ENCODE results near the gene GALNT10. TPM values are rescaled to one million over a fixed set of nuclear protein-coding genes. Genes with fewer than 3 reads are reported as not detected.

The GALNT10 gene
- total and polyA plus RNA-seq, 2 donors from 2014 or later, result 13.0 to 44.3 TPM

DNA sequence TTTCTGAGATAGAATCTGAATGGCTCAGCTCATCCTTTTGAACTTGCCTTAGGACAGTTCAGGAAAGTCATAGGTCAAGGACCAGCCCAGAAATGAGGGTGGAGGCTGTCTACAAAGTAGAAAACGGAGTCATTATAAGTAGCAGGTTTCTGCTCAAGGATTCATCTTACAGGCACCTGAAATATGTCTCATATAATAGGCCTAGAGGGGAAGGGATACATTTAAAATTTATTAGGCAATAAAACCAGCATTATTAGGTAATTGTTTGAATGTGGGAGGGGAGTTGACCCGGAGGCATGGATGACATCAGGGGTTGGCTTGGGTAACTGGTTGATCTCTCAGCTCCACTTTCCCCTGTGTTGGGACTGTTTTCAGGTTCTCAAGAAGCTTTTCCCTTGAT is 11.9 kb upstream of the GALNT10 start:
- FAIRE-seq (no peak), DNase-seq (no peak)
- Histone ChIP-seq H3K9ac (ENCODE audit: low read length in 3 of 3) (no peak overlapping the region), H3K36me3 (ENCODE audit: control insufficient read depth in 2 of 3, insufficient read depth in 3 of 3, low read length in 3 of 3) (no peaks in the 10 kb centered on the region), H3K27me3 (ENCODE audit: control insufficient read depth, insufficient read depth, low read length) (no peaks in the 10 kb centered on the region), H3K9me3 (ENCODE audit: control insufficient read depth in 2 of 3, insufficient read depth in 1 of 3, low read length in 3 of 3) (no peaks in the 10 kb centered on the region), H3K4me3 (ENCODE audit: low read length in 3 of 3) (no peak overlapping the region), H3K27ac (ENCODE audit: low read depth in 2 of 2, low read length in 2 of 2) (no peak overlapping the region), H3K4me1 (ENCODE audit: control insufficient read depth in 2 of 3, insufficient read depth in 2 of 3, low read depth in 1 of 3, low read length in 3 of 3) (no peaks in the 10 kb centered on the region)
- TF ChIP-seq, protein P1, sequence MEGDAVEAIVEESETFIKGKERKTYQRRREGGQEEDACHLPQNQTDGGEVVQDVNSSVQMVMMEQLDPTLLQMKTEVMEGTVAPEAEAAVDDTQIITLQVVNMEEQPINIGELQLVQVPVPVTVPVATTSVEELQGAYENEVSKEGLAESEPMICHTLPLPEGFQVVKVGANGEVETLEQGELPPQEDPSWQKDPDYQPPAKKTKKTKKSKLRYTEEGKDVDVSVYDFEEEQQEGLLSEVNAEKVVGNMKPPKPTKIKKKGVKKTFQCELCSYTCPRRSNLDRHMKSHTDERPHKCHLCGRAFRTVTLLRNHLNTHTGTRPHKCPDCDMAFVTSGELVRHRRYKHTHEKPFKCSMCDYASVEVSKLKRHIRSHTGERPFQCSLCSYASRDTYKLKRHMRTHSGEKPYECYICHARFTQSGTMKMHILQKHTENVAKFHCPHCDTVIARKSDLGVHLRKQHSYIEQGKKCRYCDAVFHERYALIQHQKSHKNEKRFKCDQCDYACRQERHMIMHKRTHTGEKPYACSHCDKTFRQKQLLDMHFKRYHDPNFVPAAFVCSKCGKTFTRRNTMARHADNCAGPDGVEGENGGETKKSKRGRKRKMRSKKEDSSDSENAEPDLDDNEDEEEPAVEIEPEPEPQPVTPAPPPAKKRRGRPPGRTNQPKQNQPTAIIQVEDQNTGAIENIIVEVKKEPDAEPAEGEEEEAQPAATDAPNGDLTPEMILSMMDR (IDR thresholded peaks at IDR 0.05; ENCODE audit: borderline replicate concordance, extremely low read depth, insufficient read depth), result no peak
- intact Hi-C loops (cut with DNase I), result loop anchor here (10.0 kb wide), 1 partner anchor 104 kb away; no protein-coding TSS in a partner anchor

GRCh38 chr5:154179846-154180710 is 10.5 kb upstream of the GALNT10 start:
- TF ChIP-seq, protein P1 (IDR thresholded peaks at IDR 0.05; ENCODE audit: borderline replicate concordance, extremely low read depth, insufficient read depth), result peak; percentile 79
- H3K9me3 ChIP-seq (ENCODE audit: control insufficient read depth in 2 of 3, insufficient read depth in 1 of 3, low read length in 3 of 3), result no peaks in the 10 kb centered on the region
- no peak overlapping the region for H3K9ac ChIP-seq (ENCODE audit: low read length in 3 of 3)
- no peak for FAIRE-seq
- no peaks in the 10 kb centered on the region for H3K36me3 ChIP-seq (ENCODE audit: control insufficient read depth in 2 of 3, insufficient read depth in 3 of 3, low read length in 3 of 3)
- peak in 3 of 5 donors; percentile 52 to 85 (median 76) for DNase-seq
- intact Hi-C loops (cut with DNase I), result loop anchor here (10.0 kb wide), 2 partner anchors 105 to 225 kb away; no protein-coding TSS in a partner anchor
- no peaks in the 10 kb centered on the region for H3K4me1 ChIP-seq (ENCODE audit: control insufficient read depth in 2 of 3, insufficient read depth in 2 of 3, low read depth in 1 of 3, low read length in 3 of 3)
- H3K27me3 ChIP-seq (ENCODE audit: control insufficient read depth, insufficient read depth, low read length), result no peaks in the 10 kb centered on the region
- no peak overlapping the region for H3K27ac ChIP-seq (ENCODE audit: low read depth in 2 of 2, low read length in 2 of 2)
- no peak overlapping the region for H3K4me3 ChIP-seq (ENCODE audit: low read length in 3 of 3)

DNA sequence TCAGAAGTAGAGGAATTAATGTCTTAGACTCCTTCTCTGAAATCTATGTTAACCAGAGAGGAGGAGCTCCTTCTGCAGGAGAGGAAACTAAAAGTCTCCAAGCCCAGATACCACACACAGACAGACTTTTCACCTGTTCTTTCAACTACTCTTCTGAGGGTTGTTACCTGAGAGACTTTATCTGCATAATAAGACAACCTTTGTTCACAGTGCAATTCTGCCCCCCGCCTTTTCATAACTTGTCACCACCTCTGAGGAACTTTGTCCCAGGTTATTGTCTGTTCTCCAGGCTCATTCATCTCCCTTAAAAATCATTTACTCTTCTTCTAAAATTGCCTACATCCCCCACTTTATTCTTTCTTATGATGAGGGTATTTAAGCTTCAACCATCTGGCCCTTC is 9.4 kb upstream of the GALNT10 start:
- Histone ChIP-seq H3K27ac (ENCODE audit: low read depth in 2 of 2, low read length in 2 of 2) (no peak overlapping the region), H3K4me1 (ENCODE audit: control insufficient read depth in 2 of 3, insufficient read depth in 2 of 3, low read depth in 1 of 3, low read length in 3 of 3) (no peaks in the 10 kb centered on the region), H3K36me3 (ENCODE audit: control insufficient read depth in 2 of 3, insufficient read depth in 3 of 3, low read length in 3 of 3) (no peaks in the 10 kb centered on the region), H3K9ac (ENCODE audit: low read length in 3 of 3) (no peak overlapping the region), H3K4me3 (ENCODE audit: low read length in 3 of 3) (no peak overlapping the region), H3K9me3 (ENCODE audit: control insufficient read depth in 2 of 3, insufficient read depth in 1 of 3, low read length in 3 of 3) (no peaks in the 10 kb centered on the region), H3K27me3 (ENCODE audit: control insufficient read depth, insufficient read depth, low read length) (no peaks in the 10 kb centered on the region)
- TF ChIP-seq, protein P1 (IDR thresholded peaks at IDR 0.05; ENCODE audit: borderline replicate concordance, extremely low read depth, insufficient read depth), result no peak
- FAIRE-seq (no peak), DNase-seq (no peak)
- intact Hi-C loops (cut with DNase I), result loop anchor here (10.0 kb wide), 1 partner anchor 224 kb away; no protein-coding TSS in a partner anchor
